Smooth muscle cell (in vitro differentiated cells): ENCODE data around the gene DCLRE1B. TPM values are rescaled to one million over a fixed set of nuclear protein-coding genes. Genes with fewer than 3 reads are reported as not detected.

ENCODE experiments used
- DNase-seq: peaks from one replicate; lab custom pipeline; 2025; ENCODE audit not compliant: unreplicated experiment; lab: John Stamatoyannopoulos, UW
- H2AFZ ChIP-seq: fragments of 200-600 bp; sonication (generic); 2 replicates; pipeline ENCODE4 v1.6.0; 2016; ENCODE audit warnings: antibody characterized with exemption, low read depth, mild to moderate bottlenecking
- H3F3A ChIP-seq: fragments of 200-600 bp; sonication (generic); 2 replicates; pipeline ENCODE4 v1.6.0; 2017; ENCODE audit warnings: antibody characterized with exemption, low read depth
- H3K27ac ChIP-seq: fragments of 200-600 bp; sonication (generic); 2 replicates; pipeline ENCODE4 v1.5.1; 2016; ENCODE audit warnings: low read depth, mild to moderate bottlenecking
- H3K27me3 ChIP-seq: fragments of 200-600 bp; sonication (generic); 2 replicates; pipeline ENCODE4 v1.6.1; 2016; ENCODE audit warnings: low read depth, mild to moderate bottlenecking
- H3K36me3 ChIP-seq: fragments of 200-600 bp; sonication (generic); 2 replicates; pipeline ENCODE4 v1.5.1; 2016; ENCODE audit warnings: low read depth
- H3K4me1 ChIP-seq: fragments of 200-600 bp; sonication (generic); 2 replicates; pipeline ENCODE4 v1.5.1; 2016; ENCODE audit warnings: low read depth
- H3K4me2 ChIP-seq: fragments of 200-600 bp; sonication (generic); 2 replicates; pipeline ENCODE4 v1.6.0; 2016; ENCODE audit warnings: mild to moderate bottlenecking
- H3K4me3 ChIP-seq: fragments of 200-600 bp; sonication (generic); 2 replicates; pipeline ENCODE4 v1.5.1; 2016; ENCODE audit warnings: mild to moderate bottlenecking
- H3K79me2 ChIP-seq: fragments of 200-600 bp; sonication (generic); 2 replicates; pipeline ENCODE4 v1.6.0; 2016; ENCODE audit warnings: low read depth, mild to moderate bottlenecking
- H3K9ac ChIP-seq: fragments of 200-600 bp; sonication (generic); 2 replicates; pipeline ENCODE4 v1.6.0; 2016; ENCODE audit warnings: low read depth
- H3K9me3 ChIP-seq: fragments of 200-600 bp; sonication (generic); replicated peaks from 2 replicates; pipeline ENCODE4 v1.5.1; 2016; ENCODE audit warnings: low read depth
- H4K20me1 ChIP-seq: fragments of 200-600 bp; sonication (generic); 2 replicates; pipeline ENCODE4 v1.6.0; 2016; ENCODE audit warnings: low read depth
- CTCF ChIP-seq: fragments of 200-600 bp; sonication (generic); IDR thresholded peaks from 2 replicates; pipeline ENCODE4 v1.5.1; 2017; ENCODE audit warnings: borderline replicate concordance, mild to moderate bottlenecking, antibody characterized with exemption; ENCODE audit not compliant: insufficient read depth, poor library complexity, severe bottlenecking
- WGBS: methylation state at CpG from one replicate; pipeline ENCODE4 v1.1.7; 2016; ENCODE audit warnings: low lambda C conversion rate; 5-methylcytosine and 5-hydroxymethylcytosine counted together
- polyA plus RNA-seq: library from polyadenylated mRNA; unstranded; fragments of >200 nt; fragmentation: Nextera tagmentation; extraction: Ambion mirVana; gene quantifications from 2 replicates; pipeline ENCODE4 v1.2.1, GENCODE V29; 2016
- total RNA-seq: library from RNA; depleted of rRNA; stranded (reverse); fragments of >200 nt; gene quantifications from 2 replicates; pipeline ENCODE4 v1.2.3, GENCODE V29; 2014

DCLRE1B gene
- total and polyA plus RNA-seq, 2 experiments from 2014 or later = 5.9 to 11.0 TPM

- no peaks in the 10 kb centered on the region for H3K4me1 ChIP-seq
- H3K36me3 ChIP-seq = no peaks in the 10 kb centered on the region
- no peak overlapping the region for H3K9ac ChIP-seq
- H3K4me3 ChIP-seq = no peak overlapping the region
- no peak overlapping the region for H3K27ac ChIP-seq
- H3K79me2 ChIP-seq = no peaks in the 10 kb centered on the region
- no peaks in the 10 kb centered on the region for H3K9me3 ChIP-seq
- no peaks in the 10 kb centered on the region for H3F3A ChIP-seq
- no peaks in the 10 kb centered on the region for H4K20me1 ChIP-seq
- DNase-seq = no peak
- TF ChIP-seq CTCF = no peak
- no peak overlapping the region for H3K4me2 ChIP-seq
- H2AFZ ChIP-seq = no peak overlapping the region
- WGBS = 95% methylated on average over 4 of the region's 4 CpGs
- H3K27me3 ChIP-seq = no peaks in the 10 kb centered on the region
These were observed 25.4 kb upstream of the DCLRE1B start for GRCh38 chr1:113879739-113880038.

GRCh38 chr1:113881661-113882060 is 23.5 kb upstream of the DCLRE1B start:
- H3K4me1 ChIP-seq = no peaks in the 10 kb centered on the region
- H2AFZ ChIP-seq = no peak overlapping the region
- H3K9ac ChIP-seq = no peak overlapping the region
- no peaks in the 10 kb centered on the region for H3K36me3 ChIP-seq
- 94% methylated on average over 2 of the region's 2 CpGs for whole genome bisulfite sequencing
- DNase-seq = no peak
- H3K27me3 ChIP-seq = no peaks in the 10 kb centered on the region
- no peak overlapping the region for H3K4me3 ChIP-seq
- no peaks in the 10 kb centered on the region for H3K9me3 ChIP-seq
- no peak overlapping the region for H3K27ac ChIP-seq
- H3F3A ChIP-seq = no peaks in the 10 kb centered on the region
- no peaks in the 10 kb centered on the region for H3K79me2 ChIP-seq
- no peak overlapping the region for H3K4me2 ChIP-seq
- no peaks in the 10 kb centered on the region for H4K20me1 ChIP-seq
- TF ChIP-seq CTCF = no peak

GRCh38 chr1:113886417-113887401 is 18.4 kb upstream of the DCLRE1B start:
- no peak for TF ChIP-seq CTCF
- Histone ChIP-seq H3K4me2 (no peak overlapping the region), H3K27ac (no peak overlapping the region), H4K20me1 (no peaks in the 10 kb centered on the region), H3K27me3 (no peaks in the 10 kb centered on the region), H3F3A (no peaks in the 10 kb centered on the region), H3K79me2 (no peaks in the 10 kb centered on the region), H3K9me3 (no peaks in the 10 kb centered on the region), H3K9ac (no peak overlapping the region), H3K4me1 (no peaks in the 10 kb centered on the region), H3K36me3 (no peaks in the 10 kb centered on the region), H3K4me3 (no peak overlapping the region), H2AFZ (no peak overlapping the region)
- DNase-seq = no peak
- WGBS = 92% methylated on average over 17 of the region's 17 CpGs
